NK-92 (cell line): ENCODE measurements around the gene HEATR5B.
"Not testable (repeated sequence)": the region's sequence is repeated elsewhere in the genome, so short reads cannot be mapped to it uniquely, and the experiment has no call there.

ENCODE experiments used
- DNase-seq: peaks from one replicate; lab custom pipeline; 2025; ENCODE audit not compliant: unreplicated experiment; lab: John Stamatoyannopoulos, UW

The HEATR5B gene

GRCh38 chr2:37068686-37069085 lies 15.5 kb downstream of the HEATR5B start:
- no peak for DNase-seq

GRCh38 chr2:37061776-37062175 lies 22.4 kb downstream of the HEATR5B start:
- DNase-seq: no peak

GRCh38 chr2:37061013-37061711 lies 23.0 kb downstream of the HEATR5B start:
- no peak for DNase-seq

- no peak for DNase-seq
These were observed 23.7 kb downstream of the HEATR5B start for GRCh38 chr2:37060446-37060845.

- no peak for DNase-seq
These were observed 24.3 kb downstream of the HEATR5B start for GRCh38 chr2:37059841-37060240.

- DNase-seq: no peak
These were observed 31.4 kb downstream of the HEATR5B start for GRCh38 chr2:37052600-37053332.

GRCh38 chr2:37039580-37039979 lies 44.6 kb downstream of the HEATR5B start:
- DNase-seq: no peak

- DNase-seq: no peak
These were observed 46.4 kb downstream of the HEATR5B start for GRCh38 chr2:37037771-37038170.

- DNase-seq: no peak
These were observed 54.4 kb downstream of the HEATR5B start for GRCh38 chr2:37029758-37030157.

GRCh38 chr2:37026050-37026449 lies 58.1 kb downstream of the HEATR5B start:
- no peak for DNase-seq

- no peak for DNase-seq
These were observed 63.0 kb downstream of the HEATR5B start for GRCh38 chr2:37020887-37021796.

- DNase-seq: no peak
These were observed 63.8 kb downstream of the HEATR5B start for GRCh38 chr2:37020212-37020886.

GRCh38 chr2:37013315-37013641 lies 70.9 kb downstream of the HEATR5B start:
- DNase-seq: no peak

- no peak for DNase-seq
These were observed 73.0 kb downstream of the HEATR5B start for GRCh38 chr2:37011130-37011529.

- no peak for DNase-seq
These were observed 78.9 kb downstream of the HEATR5B start for GRCh38 chr2:37005118-37005868.

GRCh38 chr2:37000988-37001556 lies 83.1 kb downstream of the HEATR5B start:
- no peak for DNase-seq

GRCh38 chr2:37000318-37000717 lies 83.9 kb downstream of the HEATR5B start:
- DNase-seq: no peak

GRCh38 chr2:36999416-36999815 lies 84.8 kb downstream of the HEATR5B start:
- DNase-seq: not testable (repeated sequence)

GRCh38 chr2:36993841-36994620 lies 90.1 kb downstream of the HEATR5B start:
- DNase-seq: no peak
